NCI-H510A (cell line): ENCODE measurements around the gene MYL4.
A peak's percentile ranks its signal among the peaks of the same experiment; 100 is the strongest.
"Not testable (repeated sequence)": the region's sequence is repeated elsewhere in the genome, so short reads cannot be mapped to it uniquely, and the experiment has no call there.

Experiments used
- DNase-seq: peaks from one replicate; lab custom pipeline; 2025; lab: John Stamatoyannopoulos, UW

Gene MYL4

GRCh38 chr17:47208744-47209488 is at the start of gene MYL4:
Gene MYL4, plus strand, starts transcription at chr17:47209348. Its CDS starts 75 bp downstream, at chr17:47209423.
- no peak for DNase-seq

GRCh38 chr17:47162013-47162622 is 47.0 kb upstream of the MYL4 start:
- no peak for DNase-seq

GRCh38 chr17:47164263-47164662 is 44.9 kb upstream of the MYL4 start:
- DNase-seq = no peak

GRCh38 chr17:47165137-47165536 is 44.0 kb upstream of the MYL4 start:
- DNase-seq = no peak

- not testable (repeated sequence) for DNase-seq
Observed at GRCh38 chr17:47166854-47167253, 42.3 kb upstream of the MYL4 start.

- DNase-seq = not testable (repeated sequence)
Observed at GRCh38 chr17:47168896-47169295, 40.3 kb upstream of the MYL4 start.

GRCh38 chr17:47170710-47171109 is 38.4 kb upstream of the MYL4 start:
- DNase-seq = no peak

- no peak for DNase-seq
Observed at GRCh38 chr17:47172696-47173565, 36.2 kb upstream of the MYL4 start.

GRCh38 chr17:47174823-47175222 is 34.3 kb upstream of the MYL4 start:
- DNase-seq = not testable (repeated sequence)

- no peak for DNase-seq
Observed at GRCh38 chr17:47176389-47176826, 32.7 kb upstream of the MYL4 start.

- DNase-seq = no peak
Observed at GRCh38 chr17:47177261-47177660, 31.9 kb upstream of the MYL4 start.

GRCh38 chr17:47179141-47179540 is 30.0 kb upstream of the MYL4 start:
- DNase-seq = no peak

GRCh38 chr17:47180337-47180736 is 28.8 kb upstream of the MYL4 start:
- no peak for DNase-seq

GRCh38 chr17:47180988-47181387 is 28.2 kb upstream of the MYL4 start:
- not testable (repeated sequence) for DNase-seq

- no peak for DNase-seq
Observed at GRCh38 chr17:47184681-47185080, 24.5 kb upstream of the MYL4 start.

GRCh38 chr17:47188271-47188875 is 20.8 kb upstream of the MYL4 start:
- DNase-seq = no peak

- peak; percentile 89 for DNase-seq
Observed at GRCh38 chr17:47188876-47189731, 20.0 kb upstream of the MYL4 start, which contains the start of gene CDC27. Gene CDC27, minus strand, starts transcription at chr17:47189295. Its CDS starts 123 bp downstream, at chr17:47189172.

- DNase-seq = no peak
Observed at GRCh38 chr17:47189732-47190237, 19.4 kb upstream of the MYL4 start.

GRCh38 chr17:47190243-47190642 is 18.9 kb upstream of the MYL4 start:
- DNase-seq = no peak

- no peak for DNase-seq
Observed at GRCh38 chr17:47190770-47191169, 18.4 kb upstream of the MYL4 start.

GRCh38 chr17:47192554-47192953 is 16.6 kb upstream of the MYL4 start:
- peak; percentile 78 for DNase-seq
